Subcutaneous adipose tissue (tissue), 4 donors: ENCODE measurements around the gene SEMA4A. TPM values are rescaled to one million over a fixed set of nuclear protein-coding genes. Genes with fewer than 3 reads are reported as not detected.

ENCODE experiments used
- total RNA-seq, 4 donors: library from RNA; depleted of rRNA; stranded (reverse); fragments of >200 nt; gene quantifications; one replicate each; pipeline ENCODE4 v1.1.0, GENCODE V29; 2016
- TF ChIP-seq, protein P1 (sequence below): fragments of 450-650 bp; IDR thresholded peaks from one replicate; pipeline ENCODE4 v1.5.1; 2016; ENCODE audit warnings: low read depth, mild to moderate bottlenecking, control low read depth, antibody characterized with exemption, moderate library complexity

SEMA4A gene
- total RNA-seq, 4 donors from 2014 or later, result 2.6 to 3.4 (median 3.0) TPM

DNA sequence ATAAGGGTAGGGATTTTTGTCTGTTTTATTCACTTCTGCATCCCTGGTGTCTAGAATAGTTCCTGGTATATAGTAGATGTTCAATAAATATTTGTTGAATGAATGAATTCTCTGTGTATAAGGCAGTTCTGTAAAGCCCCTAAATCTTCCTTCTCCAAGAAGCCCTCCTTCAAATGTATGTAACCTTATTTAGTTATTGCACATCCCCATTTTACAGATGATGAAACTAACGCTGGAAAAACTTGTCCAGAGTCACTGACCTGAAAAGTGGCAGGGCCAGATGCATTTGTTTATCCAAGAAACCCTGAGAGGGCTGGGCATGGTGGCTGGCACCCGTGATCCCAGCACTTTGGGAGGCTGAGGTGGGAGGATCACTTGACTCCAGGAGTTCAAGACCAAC, 43.1 kb upstream of the SEMA4A start:
- TF ChIP-seq, protein P1, sequence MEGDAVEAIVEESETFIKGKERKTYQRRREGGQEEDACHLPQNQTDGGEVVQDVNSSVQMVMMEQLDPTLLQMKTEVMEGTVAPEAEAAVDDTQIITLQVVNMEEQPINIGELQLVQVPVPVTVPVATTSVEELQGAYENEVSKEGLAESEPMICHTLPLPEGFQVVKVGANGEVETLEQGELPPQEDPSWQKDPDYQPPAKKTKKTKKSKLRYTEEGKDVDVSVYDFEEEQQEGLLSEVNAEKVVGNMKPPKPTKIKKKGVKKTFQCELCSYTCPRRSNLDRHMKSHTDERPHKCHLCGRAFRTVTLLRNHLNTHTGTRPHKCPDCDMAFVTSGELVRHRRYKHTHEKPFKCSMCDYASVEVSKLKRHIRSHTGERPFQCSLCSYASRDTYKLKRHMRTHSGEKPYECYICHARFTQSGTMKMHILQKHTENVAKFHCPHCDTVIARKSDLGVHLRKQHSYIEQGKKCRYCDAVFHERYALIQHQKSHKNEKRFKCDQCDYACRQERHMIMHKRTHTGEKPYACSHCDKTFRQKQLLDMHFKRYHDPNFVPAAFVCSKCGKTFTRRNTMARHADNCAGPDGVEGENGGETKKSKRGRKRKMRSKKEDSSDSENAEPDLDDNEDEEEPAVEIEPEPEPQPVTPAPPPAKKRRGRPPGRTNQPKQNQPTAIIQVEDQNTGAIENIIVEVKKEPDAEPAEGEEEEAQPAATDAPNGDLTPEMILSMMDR, result no peak

DNA sequence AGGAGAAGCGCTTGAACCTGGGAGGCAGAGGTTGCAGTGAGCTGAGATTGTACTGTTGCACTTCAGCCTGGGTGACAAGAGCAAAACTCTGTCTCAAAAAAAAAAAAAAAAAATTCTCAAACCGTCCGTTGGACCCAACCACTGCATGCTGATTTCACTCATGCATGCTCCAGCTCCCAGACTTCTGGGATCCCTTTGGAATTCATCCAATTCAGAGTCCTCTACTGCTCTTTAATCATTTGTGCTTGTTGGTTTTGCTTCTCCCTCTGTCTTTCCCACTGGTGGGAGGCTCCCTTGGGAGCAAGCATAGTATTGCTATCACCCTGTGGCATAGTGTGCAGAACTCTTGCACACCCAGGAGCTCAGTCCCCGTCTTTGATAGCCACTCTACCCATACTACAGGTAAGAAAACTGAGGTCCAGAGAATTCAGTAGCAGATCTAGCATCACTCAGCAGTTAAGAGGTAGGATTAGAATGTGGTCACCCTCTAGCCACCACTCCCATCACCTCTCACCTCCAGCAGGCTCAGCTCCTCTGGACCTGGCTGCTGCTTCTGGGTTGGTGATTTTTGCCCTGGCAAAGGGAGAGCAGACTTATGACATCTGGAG, 41.9 kb upstream of the SEMA4A start:
- TF ChIP-seq, protein P1, result no peak

DNA sequence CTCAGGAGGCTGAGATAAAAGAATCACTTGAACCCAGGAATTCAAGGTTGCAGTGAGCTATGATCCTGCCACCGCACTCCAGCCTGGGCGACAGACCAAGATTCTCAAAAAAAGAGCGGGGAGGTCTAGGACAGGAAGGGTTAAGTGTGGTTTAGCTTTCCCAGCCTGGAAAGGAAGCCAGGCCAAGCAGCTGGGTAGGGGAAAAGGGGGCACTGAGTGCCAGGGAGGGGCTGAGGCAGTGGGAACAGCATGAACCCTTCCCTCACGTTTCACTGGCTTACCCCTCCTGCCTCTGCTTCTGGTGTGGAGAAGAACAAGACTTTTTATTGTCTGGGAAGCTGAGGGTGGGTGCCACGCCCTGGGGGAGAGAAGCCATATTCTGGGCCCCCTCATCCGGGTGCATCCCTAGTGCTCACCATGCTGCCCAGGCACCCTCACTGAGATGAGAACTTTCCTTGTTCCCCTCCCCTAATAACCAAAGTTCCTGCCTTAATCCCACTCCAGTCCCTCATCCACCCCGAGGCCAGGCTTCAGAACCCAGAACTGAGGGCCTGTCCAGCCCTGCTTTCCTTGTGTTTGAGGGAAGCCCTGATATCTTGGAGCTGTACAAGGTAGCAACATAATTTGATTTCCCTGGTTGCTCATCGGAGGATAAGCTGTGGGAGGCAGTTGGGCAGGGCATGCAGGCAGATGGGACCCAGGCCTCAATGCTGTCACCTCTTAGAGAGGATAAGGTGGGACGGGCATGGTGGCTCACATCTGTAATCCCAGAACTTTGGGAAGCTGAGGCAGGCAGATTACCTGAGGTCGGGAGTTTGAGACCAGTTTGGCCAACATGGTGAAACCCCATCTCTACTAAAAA, 40.9 kb upstream of the SEMA4A start:
- TF ChIP-seq, protein P1, result no peak

DNA sequence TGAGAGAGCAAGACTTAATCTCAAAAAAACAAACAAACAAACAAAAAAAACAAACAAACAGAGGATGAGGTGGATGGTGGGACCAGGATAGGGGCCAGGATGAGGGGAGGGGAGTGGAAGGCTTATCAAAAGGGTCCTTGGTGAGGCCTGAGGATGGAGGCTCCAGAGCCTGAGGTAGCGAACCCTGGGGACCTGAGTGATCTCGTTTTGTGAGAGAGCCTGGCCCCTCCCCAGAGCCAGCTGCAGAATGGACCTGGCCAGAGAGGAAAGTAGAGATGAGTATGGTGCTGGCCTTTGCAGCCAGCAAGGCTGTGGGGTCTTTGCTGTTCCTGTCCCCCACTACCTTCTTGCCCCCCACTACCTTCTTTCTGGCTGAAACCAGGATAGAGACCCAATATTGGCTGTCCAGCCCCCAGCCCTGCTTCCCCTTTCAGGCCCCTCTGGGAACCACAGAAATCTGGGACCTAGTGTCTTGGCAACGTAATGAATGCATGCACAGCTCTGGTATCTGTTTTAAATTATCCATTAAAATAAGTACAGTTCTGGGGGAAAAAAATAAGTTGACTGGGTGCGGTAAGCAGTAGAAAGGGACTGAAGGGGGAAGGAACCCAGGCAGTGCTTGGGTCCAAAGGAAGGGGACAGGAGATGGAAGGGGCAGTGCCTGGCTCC, 40.0 kb upstream of the SEMA4A start:
- TF ChIP-seq, protein P1, result no peak

DNA sequence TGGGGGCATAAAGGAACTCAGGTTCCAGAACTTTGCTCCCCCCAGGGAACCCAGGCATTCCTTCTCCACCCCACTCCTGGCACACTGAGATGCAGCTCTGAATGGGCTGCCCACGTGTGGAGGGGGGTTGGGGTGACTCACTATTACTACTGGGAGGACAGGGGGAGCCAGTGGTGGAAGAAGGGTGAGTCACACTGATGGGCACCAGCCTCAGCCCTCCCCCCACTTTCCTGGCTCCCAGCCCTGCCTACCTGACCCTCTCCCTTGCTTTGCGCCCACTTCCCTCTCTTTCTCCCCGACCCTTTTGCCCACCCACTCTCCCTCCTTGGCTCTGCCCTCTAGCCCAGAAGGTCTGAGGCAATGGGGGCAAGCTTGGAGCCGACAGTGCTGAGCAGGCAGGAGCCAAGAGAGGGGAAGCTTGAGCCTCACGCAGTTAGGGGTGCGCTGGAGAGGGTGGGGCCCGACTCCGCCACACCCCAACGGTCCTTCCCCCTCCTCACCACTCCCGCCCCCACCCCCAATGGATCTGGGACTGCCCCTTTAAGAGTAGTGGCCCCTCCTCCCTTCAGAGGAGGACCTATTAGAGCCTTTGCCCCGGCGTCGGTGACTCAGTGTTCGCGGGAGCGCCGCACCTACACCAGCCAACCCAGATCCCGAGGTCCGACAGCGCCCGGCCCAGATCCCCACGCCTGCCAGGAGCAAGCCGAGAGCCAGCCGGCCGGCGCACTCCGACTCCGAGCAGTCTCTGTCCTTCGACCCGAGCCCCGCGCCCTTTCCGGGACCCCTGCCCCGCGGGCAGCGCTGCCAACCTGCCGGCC, 39.1 kb upstream of the SEMA4A start, which contains the start of gene LMNA:
LMNA (plus strand) TSS at position 611 of the 818 bp plus-strand sequence. CDS start 208 bp downstream, outside the sequence.
- TF ChIP-seq, protein P1, result no peak

DNA sequence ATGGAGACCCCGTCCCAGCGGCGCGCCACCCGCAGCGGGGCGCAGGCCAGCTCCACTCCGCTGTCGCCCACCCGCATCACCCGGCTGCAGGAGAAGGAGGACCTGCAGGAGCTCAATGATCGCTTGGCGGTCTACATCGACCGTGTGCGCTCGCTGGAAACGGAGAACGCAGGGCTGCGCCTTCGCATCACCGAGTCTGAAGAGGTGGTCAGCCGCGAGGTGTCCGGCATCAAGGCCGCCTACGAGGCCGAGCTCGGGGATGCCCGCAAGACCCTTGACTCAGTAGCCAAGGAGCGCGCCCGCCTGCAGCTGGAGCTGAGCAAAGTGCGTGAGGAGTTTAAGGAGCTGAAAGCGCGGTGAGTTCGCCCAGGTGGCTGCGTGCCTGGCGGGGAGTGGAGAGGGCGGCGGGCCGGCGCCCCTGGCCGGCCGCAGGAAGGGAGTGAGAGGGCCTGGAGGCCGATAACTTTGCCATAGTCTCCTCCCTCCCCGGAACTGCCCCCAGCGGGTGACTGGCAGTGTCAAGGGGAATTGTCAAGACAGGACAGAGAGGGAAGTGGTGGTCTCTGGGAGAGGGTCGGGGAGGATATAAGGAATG, 38.4 kb upstream of the SEMA4A start:
- TF ChIP-seq, protein P1, result no peak
